OCI-LY7 (cell line): ENCODE results near the gene ARHGEF40.

Source experiments
- EZH2phosphoT487 ChIP-seq: fragments of 200-600 bp; sonication (generic); IDR thresholded peaks from 2 replicates; pipeline ENCODE4 v1.6.1; 2018; ENCODE audit warnings: low read depth, borderline replicate concordance, mild to moderate bottlenecking, mixed run types, antibody characterized with exemption, low read length, moderate library complexity, mixed read lengths
- TF ChIP-seq, protein P1 (sequence below): fragments of 200-600 bp; sonication (generic); conservative IDR thresholded peaks from 2 replicates; pipeline ENCODE4 v1.5.1; 2014; ENCODE audit warnings: mild to moderate bottlenecking, antibody characterized with exemption, low read length, moderate library complexity, mixed read lengths

DNA sequence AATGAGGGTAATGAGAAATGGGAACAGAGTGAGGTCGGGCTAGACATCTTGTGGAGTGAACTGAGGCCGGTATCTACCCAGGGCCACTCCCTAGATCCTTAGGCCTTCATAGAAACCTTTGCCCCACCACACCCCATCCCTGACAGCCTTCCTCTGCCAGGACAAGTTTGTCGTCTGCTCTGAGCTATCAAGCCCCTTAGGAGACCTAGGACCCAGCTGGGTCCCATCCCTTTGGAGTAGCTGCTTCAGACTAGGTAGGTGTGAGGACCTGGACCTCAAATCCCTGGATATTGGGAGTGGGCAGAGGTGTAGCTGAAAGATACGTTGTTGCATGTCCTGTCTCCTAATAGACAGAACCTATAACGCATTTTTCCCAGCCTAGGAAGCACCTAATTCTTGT is 30.8 kb downstream of the ARHGEF40 start, which contains the start of gene TMEM253:
- TF ChIP-seq, protein P1, sequence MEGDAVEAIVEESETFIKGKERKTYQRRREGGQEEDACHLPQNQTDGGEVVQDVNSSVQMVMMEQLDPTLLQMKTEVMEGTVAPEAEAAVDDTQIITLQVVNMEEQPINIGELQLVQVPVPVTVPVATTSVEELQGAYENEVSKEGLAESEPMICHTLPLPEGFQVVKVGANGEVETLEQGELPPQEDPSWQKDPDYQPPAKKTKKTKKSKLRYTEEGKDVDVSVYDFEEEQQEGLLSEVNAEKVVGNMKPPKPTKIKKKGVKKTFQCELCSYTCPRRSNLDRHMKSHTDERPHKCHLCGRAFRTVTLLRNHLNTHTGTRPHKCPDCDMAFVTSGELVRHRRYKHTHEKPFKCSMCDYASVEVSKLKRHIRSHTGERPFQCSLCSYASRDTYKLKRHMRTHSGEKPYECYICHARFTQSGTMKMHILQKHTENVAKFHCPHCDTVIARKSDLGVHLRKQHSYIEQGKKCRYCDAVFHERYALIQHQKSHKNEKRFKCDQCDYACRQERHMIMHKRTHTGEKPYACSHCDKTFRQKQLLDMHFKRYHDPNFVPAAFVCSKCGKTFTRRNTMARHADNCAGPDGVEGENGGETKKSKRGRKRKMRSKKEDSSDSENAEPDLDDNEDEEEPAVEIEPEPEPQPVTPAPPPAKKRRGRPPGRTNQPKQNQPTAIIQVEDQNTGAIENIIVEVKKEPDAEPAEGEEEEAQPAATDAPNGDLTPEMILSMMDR = no peak
- no peak for TF ChIP-seq EZH2phosphoT487
